Prostate gland (tissue), 2 donors: Measurements from ENCODE around the gene PGM3. TPM values are rescaled to one million over a fixed set of nuclear protein-coding genes. Genes with fewer than 3 reads are reported as not detected.

Source experiments
- DNase-seq: peaks from one replicate; pipeline ENCODE4 v3.0.0-alpha.2; 2019; ENCODE audit warnings: low spot score
- H3K27ac ChIP-seq, 2 donors: fragments of 200-600 bp; sonication (generic); 2 replicates each; pipeline ENCODE4 v1.5.1; 2017 to 2019
- H3K27me3 ChIP-seq: fragments of 200-600 bp; sonication (generic); replicated peaks from 2 replicates; pipeline ENCODE4 v1.5.1; 2019; ENCODE audit not compliant: insufficient read depth
- H3K36me3 ChIP-seq, 2 donors: fragments of 200-600 bp; sonication (generic); 1 replicate in 1 of 2; 2 replicates in 1 of 2; pipeline versions ENCODE4 v1.5.1 to v1.8.1; 2017 to 2019
- H3K4me1 ChIP-seq: fragments of 200-600 bp; sonication (generic); replicated peaks from 2 replicates; pipeline ENCODE4 v1.5.1; 2019
- H3K4me3 ChIP-seq, 2 donors: fragments of 200-600 bp; sonication (generic); 2 replicates each; pipeline ENCODE4 v1.5.1; 2017 to 2019
- H3K9me3 ChIP-seq: fragments of 200-600 bp; sonication (generic); 2 replicates; pipeline ENCODE4 v1.5.1; 2017
- POLR2A ChIP-seq: fragments of 450-650 bp; IDR thresholded peaks from one replicate; pipeline ENCODE4 v1.6.1; 2016; ENCODE audit warnings: antibody characterized with exemption, mild to moderate bottlenecking
- POLR2AphosphoS5 ChIP-seq: sonication (generic); formaldehyde crosslinking; IDR thresholded peaks from one replicate; pipeline ENCODE4 v1.6.1; 2017; ENCODE audit warnings: antibody characterized with exemption
- WGBS: methylation state at CpG from one replicate; pipeline ENCODE4 v1.1.5; 2018; 5-methylcytosine and 5-hydroxymethylcytosine counted together
- intact Hi-C: fragments of 100-400 bp; cut with DNase I; formaldehyde crosslinking; loops from one replicate; pipeline ENCODE4 v1.14.2; 2022
- total RNA-seq, 2 donors: library from RNA; depleted of rRNA; stranded (reverse); fragments of >200 nt; gene quantifications; one replicate each; pipeline ENCODE4 v1.1.0, GENCODE V29; 2016
- TF ChIP-seq, protein P1 (sequence below), 4 experiments: fragments of 200-600 bp in 2 of 4; fragments of 450-650 bp in 2 of 4; sonication (generic) in 2 of 4; IDR thresholded peaks; 1 replicate in 3 of 4; 2 replicates in 1 of 4; pipeline ENCODE4 v1.5.1; 2016 to 2019; ENCODE audit warnings: antibody characterized with exemption in 4 of 4, mild to moderate bottlenecking in 2 of 4, moderate library complexity in 2 of 4

The PGM3 gene
- total RNA-seq, 2 donors from 2014 or later, result 31.6 to 74.8 TPM

- no peak overlapping the region for H3K4me3 ChIP-seq
- WGBS, result 92% methylated on average over 1 of the region's 1 CpG
- H3K27me3 ChIP-seq, result no peaks in the 10 kb centered on the region
- H3K36me3 ChIP-seq, result no peaks in the 10 kb centered on the region
- no peaks in the 10 kb centered on the region for H3K4me1 ChIP-seq
- H3K9me3 ChIP-seq, result no peaks in the 10 kb centered on the region
- no peak overlapping the region for H3K27ac ChIP-seq
- no peak for DNase-seq
- intact Hi-C loops, result no loop called here
- TF ChIP-seq, protein P1, sequence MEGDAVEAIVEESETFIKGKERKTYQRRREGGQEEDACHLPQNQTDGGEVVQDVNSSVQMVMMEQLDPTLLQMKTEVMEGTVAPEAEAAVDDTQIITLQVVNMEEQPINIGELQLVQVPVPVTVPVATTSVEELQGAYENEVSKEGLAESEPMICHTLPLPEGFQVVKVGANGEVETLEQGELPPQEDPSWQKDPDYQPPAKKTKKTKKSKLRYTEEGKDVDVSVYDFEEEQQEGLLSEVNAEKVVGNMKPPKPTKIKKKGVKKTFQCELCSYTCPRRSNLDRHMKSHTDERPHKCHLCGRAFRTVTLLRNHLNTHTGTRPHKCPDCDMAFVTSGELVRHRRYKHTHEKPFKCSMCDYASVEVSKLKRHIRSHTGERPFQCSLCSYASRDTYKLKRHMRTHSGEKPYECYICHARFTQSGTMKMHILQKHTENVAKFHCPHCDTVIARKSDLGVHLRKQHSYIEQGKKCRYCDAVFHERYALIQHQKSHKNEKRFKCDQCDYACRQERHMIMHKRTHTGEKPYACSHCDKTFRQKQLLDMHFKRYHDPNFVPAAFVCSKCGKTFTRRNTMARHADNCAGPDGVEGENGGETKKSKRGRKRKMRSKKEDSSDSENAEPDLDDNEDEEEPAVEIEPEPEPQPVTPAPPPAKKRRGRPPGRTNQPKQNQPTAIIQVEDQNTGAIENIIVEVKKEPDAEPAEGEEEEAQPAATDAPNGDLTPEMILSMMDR (IDR thresholded peaks at IDR 0.05), result no peak
- TF ChIP-seq POLR2AphosphoS5 (no peak), POLR2A (no peak)
These were observed 75.3 kb downstream of the PGM3 start for GRCh38 chr6:83117802-83118201.

Other genes with a start within 250 kb of the PGM3 start
- gene UBE3D, start 127.4 kb downstream of the PGM3 start, total RNA-seq, result 1 to 10 TPM; 3.1 to 6.0 TPM
- 10 to 100 TPM; 27.6 to 55.2 TPM for gene DOP1A, start 125.6 kb downstream of the PGM3 start, total RNA-seq
- 10 to 100 TPM in 1 of 2 donors, 1 to 10 TPM in 1; 9.5 to 23.7 TPM for gene RWDD2A, start 92 bp upstream of the PGM3 start, total RNA-seq
- 10 to 100 TPM in 1 of 2 donors, 1 to 10 TPM in 1; 6.4 to 20.3 TPM for gene ME1, start 237.8 kb upstream of the PGM3 start, total RNA-seq